Thyroid gland (tissue), 4 donors: ENCODE measurements around the gene VWA2.

Experiments
- CTCF ChIP-seq, 6 experiments: fragments of 200-600 bp in 3 of 6; fragments of 450-650 bp in 3 of 6; sonication (generic) in 3 of 6; IDR thresholded peaks; one replicate each; pipeline ENCODE4 v1.5.1; 2016 to 2019; ENCODE audit warnings: antibody characterized with exemption in 6 of 6, mild to moderate bottlenecking in 2 of 6, inconsistent platforms in 1 of 6, moderate library complexity in 1 of 6
- POLR2A ChIP-seq, 2 donors: fragments of 450-650 bp; IDR thresholded peaks; one replicate each; pipeline ENCODE4 v1.6.1; 2017; ENCODE audit warnings: antibody characterized with exemption in 2 of 2, mild to moderate bottlenecking in 2 of 2, moderate library complexity in 1 of 2

- TF ChIP-seq POLR2A (IDR thresholded peaks at IDR 0.05) (no peak), CTCF (IDR thresholded peaks at IDR 0.05) (no peak)
Observed at GRCh38 chr10:114208351-114208750, 30.7 kb upstream of the VWA2 start.
